Upper lobe of left lung (tissue), 6 donors: ENCODE results near the gene MGLL. TPM values are rescaled to one million over a fixed set of nuclear protein-coding genes. Genes with fewer than 3 reads are reported as not detected.

ENCODE experiments used
- ATAC-seq, 2 donors: fragments of 200-7000 bp; cut with Tn5 transposase; one replicate each; pipeline ENCODE4 v1.9.1; 2022; ENCODE audit warnings: mild to moderate bottlenecking in 2 of 2, moderate library complexity in 2 of 2; ENCODE audit not compliant: low FRiP score in 2 of 2
- DNase-seq, 2 donors: peaks; one replicate each; pipeline ENCODE4 v3.0.0-alpha.2; 2019 to 2020
- H3K27ac ChIP-seq, 4 donors: fragments of 200-600 bp; sonication (generic); one replicate each; pipeline ENCODE4 v1.5.1; 2016 to 2019
- H3K27me3 ChIP-seq, 4 donors: fragments of 200-600 bp; sonication (generic); one replicate each; pipeline ENCODE4 v1.5.1; 2017 to 2019
- H3K36me3 ChIP-seq, 4 donors: fragments of 200-600 bp; sonication (generic); one replicate each; pipeline ENCODE4 v1.5.1; 2016 to 2019
- H3K4me1 ChIP-seq, 4 donors: fragments of 200-600 bp; sonication (generic); one replicate each; pipeline ENCODE4 v1.5.1; 2018 to 2019
- H3K4me3 ChIP-seq, 4 donors: fragments of 200-600 bp; sonication (generic); one replicate each; pipeline ENCODE4 v1.5.1; 2017 to 2019; ENCODE audit warnings: mild to moderate bottlenecking in 2 of 4, moderate library complexity in 1 of 4
- H3K9me3 ChIP-seq, 4 donors: fragments of 200-600 bp; sonication (generic); one replicate each; pipeline ENCODE4 v1.5.1; 2018 to 2019
- CTCF ChIP-seq, 6 experiments: fragments of 450-650 bp in 4 of 6; fragments of 200-600 bp in 2 of 6; sonication (generic) in 2 of 6; IDR thresholded peaks; one replicate each; pipeline ENCODE4 v1.5.1; 2016 to 2019; ENCODE audit warnings: antibody characterized with exemption in 6 of 6
- EP300 ChIP-seq, 4 donors: sonication (generic); formaldehyde crosslinking; IDR thresholded peaks; one replicate each; pipeline ENCODE4 v1.5.1; 2017; ENCODE audit warnings: antibody characterized with exemption in 4 of 4, control low read depth in 2 of 4
- POLR2A ChIP-seq, 4 donors: fragments of 450-650 bp; IDR thresholded peaks; one replicate each; pipeline ENCODE4 v1.5.1; 2016 to 2017; ENCODE audit warnings: antibody characterized with exemption in 4 of 4, mild to moderate bottlenecking in 2 of 4
- POLR2AphosphoS5 ChIP-seq, 2 donors: sonication (generic); formaldehyde crosslinking; IDR thresholded peaks; one replicate each; pipeline ENCODE4 v1.5.1; 2017; ENCODE audit warnings: antibody characterized with exemption in 2 of 2
- WGBS, 2 donors: methylation state at CpG; one replicate each; pipeline ENCODE4 v1.1.5; 2017 to 2018; 5-methylcytosine and 5-hydroxymethylcytosine counted together
- total RNA-seq, 6 donors: library from RNA; depleted of rRNA in 4 of 6; stranded (reverse); fragments of >200 nt in 4 of 6; gene quantifications; one replicate each; pipeline versions ENCODE4 v1.1.0 to v1.2.1, GENCODE V29; 2016 to 2021
- donor health status: DM: no; HTN: no; CAD: no; lungs with moderate emphysema.
- donor health status: DM: no; HTN: yes; CAD: no; lungs with severe emphysema.

Gene MGLL
- total RNA-seq, 6 donors from 2014 or later = 128 to 253 (median 190) TPM

- WGBS, 2 donors = 92 to 94% methylated on average over 2 of the region's 2 CpGs
- H3K9me3 ChIP-seq = no peaks in the 10 kb centered on the region
- peaks cover 0 to 7% (median 0%) of the 10 kb centered on the region in 4 donors for H3K36me3 ChIP-seq
- DNase-seq (no peak), ATAC-seq (no peak)
- H3K4me3 ChIP-seq = no peak overlapping the region
- no peaks in the 10 kb centered on the region for H3K27me3 ChIP-seq
- H3K4me1 ChIP-seq = peaks cover 7 to 15% (median 9%) of the 10 kb centered on the region in 4 donors
- no peak overlapping the region for H3K27ac ChIP-seq
- no peak for TF ChIP-seq EP300 (IDR thresholded peaks at IDR 0.05)
- TF ChIP-seq POLR2A (IDR thresholded peaks at IDR 0.05) = no peak
- no peak for TF ChIP-seq POLR2AphosphoS5 (IDR thresholded peaks at IDR 0.05)
- no peak for TF ChIP-seq CTCF (IDR thresholded peaks at IDR 0.05)
Measured at GRCh38 chr3:127687228-127687737, 135.0 kb downstream of the MGLL start.

- Histone ChIP-seq H3K9me3 (no peaks in the 10 kb centered on the region), H3K27ac (no peak overlapping the region), H3K4me3 (no peak overlapping the region), H3K36me3 (peaks cover 0 to 5% (median 0%) of the 10 kb centered on the region in 4 donors), H3K27me3 (no peaks in the 10 kb centered on the region), H3K4me1 (peaks cover 7 to 15% (median 9%) of the 10 kb centered on the region in 4 donors)
- no peak for TF ChIP-seq CTCF (IDR thresholded peaks at IDR 0.05)
- no peak for TF ChIP-seq POLR2AphosphoS5 (IDR thresholded peaks at IDR 0.05)
- no peak for TF ChIP-seq POLR2A (IDR thresholded peaks at IDR 0.05)
- no peak for TF ChIP-seq EP300 (IDR thresholded peaks at IDR 0.05)
- ATAC-seq (no peak), DNase-seq (no peak)
Measured at GRCh38 chr3:127686512-127686894, 135.8 kb downstream of the MGLL start.

GRCh38 chr3:127685708-127686511 is 136.4 kb downstream of the MGLL start:
- TF ChIP-seq EP300 (IDR thresholded peaks at IDR 0.05) = no peak
- no peak for TF ChIP-seq POLR2AphosphoS5 (IDR thresholded peaks at IDR 0.05)
- no peak for TF ChIP-seq CTCF (IDR thresholded peaks at IDR 0.05)
- no peak for TF ChIP-seq POLR2A (IDR thresholded peaks at IDR 0.05)
- H3K36me3 ChIP-seq = peaks cover 0 to 3% (median 0%) of the 10 kb centered on the region in 4 donors
- no peaks in the 10 kb centered on the region for H3K27me3 ChIP-seq
- DNase-seq (no peak), ATAC-seq (no peak)
- WGBS, 2 donors = 79 to 81% methylated on average over 4 of the region's 4 CpGs
- H3K4me3 ChIP-seq = no peak overlapping the region
- H3K4me1 ChIP-seq = peaks cover 7 to 13% (median 7%) of the 10 kb centered on the region in 4 donors
- no peak overlapping the region for H3K27ac ChIP-seq
- H3K9me3 ChIP-seq = no peaks in the 10 kb centered on the region

- TF ChIP-seq POLR2A (IDR thresholded peaks at IDR 0.05) (no peak), EP300 (IDR thresholded peaks at IDR 0.05) (no peak), CTCF (IDR thresholded peaks at IDR 0.05) (no peak), POLR2AphosphoS5 (IDR thresholded peaks at IDR 0.05) (no peak)
- no peak overlapping the region for H3K27ac ChIP-seq
- H3K4me1 ChIP-seq = peaks cover 0 to 7% (median 2%) of the 10 kb centered on the region in 4 donors
- H3K27me3 ChIP-seq = no peaks in the 10 kb centered on the region
- DNase-seq = peak in 1 of 2 donors; percentile 21
- WGBS, 2 donors = 74 to 80% methylated on average over 13 to 22 of the region's 22 CpGs
- no peak overlapping the region for H3K4me3 ChIP-seq
- ATAC-seq = peak in 1 of 2 donors; percentile 44
- no peaks in the 10 kb centered on the region for H3K9me3 ChIP-seq
- peaks cover 0 to 11% (median 4%) of the 10 kb centered on the region in 4 donors for H3K36me3 ChIP-seq
Measured at GRCh38 chr3:127684871-127685707, 137.2 kb downstream of the MGLL start.
